ENCODE data around the gene ANO10. TPM values are rescaled to one million over a fixed set of nuclear protein-coding genes. Genes with fewer than 3 reads are reported as not detected.

ANO10 gene
- total RNA-seq, 4 donors from 2014 or later = 20.2 to 29.2 (median 26.1) TPM

GRCh38 chr3:43638594-43639447 lies 17.0 kb upstream of the ANO10 start:
- no peak for ATAC-seq (ENCODE audit: low FRiP score)
- no peak for DNase-seq (ENCODE audit: low spot score)
- TF ChIP-seq, protein P1, sequence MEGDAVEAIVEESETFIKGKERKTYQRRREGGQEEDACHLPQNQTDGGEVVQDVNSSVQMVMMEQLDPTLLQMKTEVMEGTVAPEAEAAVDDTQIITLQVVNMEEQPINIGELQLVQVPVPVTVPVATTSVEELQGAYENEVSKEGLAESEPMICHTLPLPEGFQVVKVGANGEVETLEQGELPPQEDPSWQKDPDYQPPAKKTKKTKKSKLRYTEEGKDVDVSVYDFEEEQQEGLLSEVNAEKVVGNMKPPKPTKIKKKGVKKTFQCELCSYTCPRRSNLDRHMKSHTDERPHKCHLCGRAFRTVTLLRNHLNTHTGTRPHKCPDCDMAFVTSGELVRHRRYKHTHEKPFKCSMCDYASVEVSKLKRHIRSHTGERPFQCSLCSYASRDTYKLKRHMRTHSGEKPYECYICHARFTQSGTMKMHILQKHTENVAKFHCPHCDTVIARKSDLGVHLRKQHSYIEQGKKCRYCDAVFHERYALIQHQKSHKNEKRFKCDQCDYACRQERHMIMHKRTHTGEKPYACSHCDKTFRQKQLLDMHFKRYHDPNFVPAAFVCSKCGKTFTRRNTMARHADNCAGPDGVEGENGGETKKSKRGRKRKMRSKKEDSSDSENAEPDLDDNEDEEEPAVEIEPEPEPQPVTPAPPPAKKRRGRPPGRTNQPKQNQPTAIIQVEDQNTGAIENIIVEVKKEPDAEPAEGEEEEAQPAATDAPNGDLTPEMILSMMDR (IDR thresholded peaks at IDR 0.05) = no peak

- no peak for ATAC-seq (ENCODE audit: low FRiP score)
- TF ChIP-seq, protein P1 (IDR thresholded peaks at IDR 0.05) = no peak
- no peak for DNase-seq (ENCODE audit: low spot score)
Observed at GRCh38 chr3:43637702-43638101, 15.9 kb upstream of the ANO10 start.

DNA sequence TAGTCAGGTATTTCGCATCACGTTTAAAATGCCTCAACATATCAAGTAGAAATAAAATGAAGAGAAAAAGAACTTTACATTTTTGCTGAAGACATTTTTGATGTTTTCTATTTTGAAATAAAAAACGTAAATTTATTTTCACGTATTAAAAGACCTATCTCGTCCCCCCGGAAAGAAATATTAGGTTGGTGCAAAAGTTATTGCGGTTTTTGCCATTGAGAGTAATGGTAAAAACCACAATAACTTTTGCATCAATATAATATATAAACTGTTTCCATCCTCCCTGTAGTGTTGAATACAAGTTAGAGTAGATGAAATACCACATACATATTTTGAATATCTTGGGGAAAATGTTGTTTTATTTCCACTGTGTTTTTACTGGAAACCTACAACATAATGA lies 11.2 kb upstream of the ANO10 start:
- no peak for DNase-seq (ENCODE audit: low spot score)
- no peak for ATAC-seq (ENCODE audit: low FRiP score)
- TF ChIP-seq, protein P1 (IDR thresholded peaks at IDR 0.05) = no peak

DNA sequence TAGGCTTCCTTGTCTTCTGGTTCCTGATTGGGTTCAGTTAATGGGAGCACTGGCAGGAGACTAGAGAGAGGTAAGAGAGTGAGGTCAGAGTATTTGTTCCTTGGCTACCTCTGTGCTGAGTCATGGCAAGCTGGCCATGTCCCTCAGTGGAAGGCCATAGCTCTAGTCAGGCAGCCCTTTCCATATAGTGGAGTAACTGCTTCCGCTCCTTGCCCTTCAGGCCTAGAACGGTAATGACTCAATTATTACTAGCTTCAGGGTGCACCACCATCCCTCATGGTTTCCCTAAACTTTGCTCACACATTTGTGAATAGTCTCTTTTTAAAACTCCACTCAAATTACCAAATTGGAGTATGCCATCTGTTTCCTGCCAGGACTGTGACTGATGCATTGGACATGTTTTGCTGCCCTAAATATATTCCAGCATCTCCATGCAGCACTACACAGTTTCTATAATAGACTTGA lies 10.5 kb upstream of the ANO10 start:
- DNase-seq (ENCODE audit: low spot score) = no peak
- no peak for ATAC-seq (ENCODE audit: low FRiP score)
- TF ChIP-seq, protein P1 (IDR thresholded peaks at IDR 0.05) = no peak

- TF ChIP-seq, protein P1 (IDR thresholded peaks at IDR 0.05) = no peak
- ATAC-seq (ENCODE audit: low FRiP score) (no peak), DNase-seq (ENCODE audit: low spot score) (no peak)
Observed at GRCh38 chr3:43629741-43630140, 7.9 kb upstream of the ANO10 start.

DNA sequence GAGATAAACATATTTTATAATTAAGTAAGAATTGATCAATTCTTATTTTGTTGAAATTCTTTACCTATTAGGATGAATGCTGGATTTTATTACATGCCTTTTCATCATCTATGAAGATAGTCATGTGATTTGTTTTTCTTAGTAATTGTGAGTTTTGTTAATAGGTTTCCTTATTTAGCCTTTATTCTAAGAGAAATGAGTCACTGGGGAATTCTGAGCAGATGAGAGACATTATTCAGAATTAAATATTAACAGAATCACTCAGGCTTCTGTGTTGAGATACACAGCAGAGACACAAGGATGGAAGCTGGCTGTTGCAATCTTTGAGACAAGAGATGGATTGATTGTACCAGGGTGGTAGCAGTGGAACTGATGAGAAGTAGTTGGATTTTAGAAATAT lies 7.4 kb upstream of the ANO10 start:
- TF ChIP-seq, protein P1 (IDR thresholded peaks at IDR 0.05) = no peak
- DNase-seq (ENCODE audit: low spot score) (no peak), ATAC-seq (ENCODE audit: low FRiP score) (no peak)

- ATAC-seq (ENCODE audit: low FRiP score) (no peak), DNase-seq (ENCODE audit: low spot score) (no peak)
- TF ChIP-seq, protein P1 (IDR thresholded peaks at IDR 0.05) = no peak
Observed at GRCh38 chr3:43627360-43627759, 5.5 kb upstream of the ANO10 start.

Measured in omental fat pad (tissue), 4 donors.